GM21367 (cell line): ENCODE results near the gene CD79B.
"Not testable (repeated sequence)": the region's sequence is repeated elsewhere in the genome, so short reads cannot be mapped to it uniquely, and the experiment has no call there.

Experiments
- ATAC-seq: cut with Tn5 transposase; IDR thresholded peaks from one replicate; pipeline ENCODE4 v1.9.1; 2021; ENCODE audit not compliant: unreplicated experiment

CD79B gene

DNA sequence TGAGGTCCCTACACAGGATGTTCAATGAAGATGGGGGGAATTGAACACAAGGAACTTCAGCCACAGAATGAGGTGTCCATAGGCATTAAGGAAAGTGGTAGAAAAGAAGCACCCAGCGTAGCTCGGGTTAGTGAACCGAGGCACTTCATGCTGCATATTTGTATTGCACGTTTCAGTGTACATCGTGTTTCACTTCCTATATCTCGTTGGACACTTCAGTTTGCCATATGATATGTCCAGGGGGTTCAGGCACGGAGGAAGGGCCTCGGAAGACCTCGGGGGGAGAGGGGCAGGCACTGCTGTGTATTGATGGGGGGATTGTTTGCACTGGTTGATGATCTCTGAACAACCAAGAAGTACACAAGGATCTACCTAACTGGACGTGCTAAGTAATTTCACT lies 16.4 kb downstream of the CD79B start:
- not testable (repeated sequence) for ATAC-seq

- ATAC-seq = no peak
Measured at GRCh38 chr17:63914471-63914870, 17.7 kb downstream of the CD79B start.

DNA sequence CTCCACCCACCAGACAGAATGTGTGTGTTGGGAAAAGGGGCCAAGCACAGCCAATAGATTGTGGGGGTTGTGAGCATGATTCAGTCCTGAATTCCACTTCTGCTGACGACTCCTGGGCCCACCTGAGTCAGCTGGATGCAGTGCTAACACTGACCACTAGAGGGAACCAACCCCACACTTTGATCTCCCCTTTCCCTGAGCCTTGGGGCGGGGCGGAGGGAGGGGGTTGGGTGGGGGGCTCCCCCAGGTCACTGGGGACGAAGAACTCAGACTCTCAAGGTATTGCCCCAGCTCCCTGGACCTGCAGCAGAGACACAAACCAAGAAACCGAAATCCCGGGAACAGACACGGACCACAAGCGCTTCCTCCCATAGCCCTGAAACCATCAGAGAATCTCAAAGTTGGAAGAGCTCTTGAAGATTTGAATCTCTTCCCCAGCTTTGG lies 20.5 kb downstream of the CD79B start:
- ATAC-seq = no peak

GRCh38 chr17:63911041-63911635 lies 21.0 kb downstream of the CD79B start, which contains the start of gene CSHL1:
Gene CSHL1 (minus strand): TSS chr17:63911258. CDS start chr17:63911196, 62 bp downstream.
- ATAC-seq = no peak

DNA sequence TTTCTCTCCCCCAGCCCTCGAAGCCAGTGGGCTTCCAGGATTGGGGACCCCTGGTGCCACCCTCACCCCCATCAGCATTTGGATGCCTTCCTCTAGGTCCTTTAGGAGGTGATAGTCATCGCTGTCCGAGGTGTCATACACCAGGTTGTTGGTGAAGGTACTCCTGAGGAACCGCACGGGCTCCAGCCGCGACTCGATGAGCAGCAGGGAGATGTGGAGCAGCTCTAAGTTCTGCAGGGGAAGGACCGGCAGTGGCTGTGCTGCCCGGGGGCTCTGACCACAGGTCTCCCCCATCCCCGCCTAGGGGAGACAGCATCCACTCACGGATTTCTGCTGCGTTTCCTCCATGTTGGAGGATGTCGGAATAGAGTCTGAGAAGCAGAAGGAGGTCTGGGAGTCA lies 22.0 kb downstream of the CD79B start:
- no peak for ATAC-seq

- ATAC-seq = not testable (repeated sequence)
Measured at GRCh38 chr17:63909586-63909985, 22.5 kb downstream of the CD79B start.

GRCh38 chr17:63907161-63907778 lies 24.9 kb downstream of the CD79B start:
- ATAC-seq = not testable (repeated sequence)

GRCh38 chr17:63904796-63905195 lies 27.3 kb downstream of the CD79B start:
- not testable (repeated sequence) for ATAC-seq

DNA sequence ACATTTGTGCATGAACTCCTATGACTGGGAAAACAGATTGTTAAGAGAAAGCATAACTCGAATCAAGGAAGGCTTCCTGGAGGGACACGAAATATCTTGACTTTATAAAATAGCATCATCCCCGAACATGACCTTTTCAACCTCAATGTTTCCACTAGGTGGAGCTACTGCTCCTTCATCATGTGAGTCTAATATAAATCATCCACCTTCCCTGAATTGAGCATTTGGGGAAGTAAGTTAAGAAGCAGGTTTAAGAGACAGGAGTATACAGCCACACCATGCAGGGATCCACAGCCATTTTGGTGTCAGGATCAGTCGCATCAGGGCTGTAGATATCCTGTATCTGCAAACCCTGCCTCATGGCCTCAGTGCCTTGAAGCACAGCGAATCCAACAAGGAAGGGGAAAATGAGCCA lies 28.3 kb downstream of the CD79B start:
- not testable (repeated sequence) for ATAC-seq

DNA sequence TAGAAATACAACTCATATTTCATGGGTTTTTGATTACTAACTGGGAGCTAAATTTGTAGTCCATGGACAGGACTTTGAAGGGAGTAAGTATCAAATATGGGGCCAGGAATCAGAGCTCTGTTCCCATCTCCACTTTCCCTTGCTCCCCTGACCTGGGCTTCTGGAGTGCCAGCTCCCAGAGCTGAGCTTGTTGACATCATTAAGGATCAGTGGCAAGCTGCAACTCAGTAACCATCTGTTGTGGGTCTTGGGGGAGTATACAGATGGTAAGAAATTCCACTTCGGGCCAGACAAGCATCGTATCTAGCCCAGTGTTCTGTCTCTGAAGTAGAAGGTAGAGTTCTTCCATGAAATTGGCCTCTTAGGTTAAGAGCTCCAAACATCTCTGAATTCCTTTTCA lies 30.2 kb downstream of the CD79B start:
- ATAC-seq = not testable (repeated sequence)

- ATAC-seq = not testable (repeated sequence)
Measured at GRCh38 chr17:63898899-63899798, 33.0 kb downstream of the CD79B start.

- not testable (repeated sequence) for ATAC-seq
Measured at GRCh38 chr17:63896524-63897354, 35.4 kb downstream of the CD79B start, which contains the start of gene CSH1. Gene CSH1 (minus strand): TSS chr17:63896574. CDS start chr17:63896511, 63 bp downstream.

- not testable (repeated sequence) for ATAC-seq
Measured at GRCh38 chr17:63894821-63895220, 37.3 kb downstream of the CD79B start.

GRCh38 chr17:63894021-63894420 lies 38.1 kb downstream of the CD79B start:
- ATAC-seq = not testable (repeated sequence)

- ATAC-seq = not testable (repeated sequence)
Measured at GRCh38 chr17:63892316-63893037, 39.7 kb downstream of the CD79B start.

DNA sequence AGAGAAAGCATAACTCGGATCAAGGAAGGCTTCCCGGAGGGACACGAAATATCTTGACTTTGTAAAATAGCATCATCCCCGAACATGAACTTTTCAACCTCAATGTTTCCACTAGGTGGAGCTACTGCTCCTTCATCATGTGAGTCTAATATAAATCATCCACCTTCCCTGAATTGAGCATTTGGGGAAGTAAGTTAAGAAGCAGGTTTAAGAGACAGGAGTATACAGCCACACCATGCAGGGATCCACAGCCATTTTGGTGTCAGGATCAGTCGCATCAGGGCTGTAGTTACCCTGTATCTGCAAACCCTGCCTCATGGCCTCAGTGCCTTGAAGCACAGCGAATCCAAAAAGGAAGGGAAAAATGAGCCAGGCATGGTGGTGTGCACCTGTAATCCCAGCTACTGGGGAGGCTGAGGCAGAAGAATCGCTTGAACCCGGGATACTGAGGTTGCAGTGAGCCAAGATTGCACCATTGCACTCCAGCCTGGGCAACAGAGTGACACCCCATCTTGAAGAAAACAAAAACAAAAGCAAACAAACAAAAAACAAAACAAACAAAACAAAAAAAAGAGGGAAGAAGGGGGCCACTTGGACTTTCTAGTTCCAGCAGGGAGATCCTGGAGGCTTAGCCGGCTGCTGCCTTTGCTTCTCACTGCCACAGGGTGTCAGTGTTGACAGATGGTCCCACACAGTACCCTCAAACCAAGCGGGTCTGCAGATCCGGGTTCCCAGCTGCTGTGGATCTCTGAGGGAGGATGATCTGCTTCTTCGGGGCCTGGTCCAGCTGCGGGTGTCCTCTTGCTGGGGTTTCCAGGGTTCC lies 42.9 kb downstream of the CD79B start:
- ATAC-seq = not testable (repeated sequence)

GRCh38 chr17:63885119-63885518 lies 47.0 kb downstream of the CD79B start:
- not testable (repeated sequence) for ATAC-seq

GRCh38 chr17:63882626-63883126 lies 49.5 kb downstream of the CD79B start:
- not testable (repeated sequence) for ATAC-seq
